ENCODE data around the gene CACHD1.
"Not testable (repeated sequence)": the region's sequence is repeated elsewhere in the genome, so short reads cannot be mapped to it uniquely, and the experiment has no call there.

The CACHD1 gene

GRCh38 chr1:64495878-64496277 lies 25.9 kb downstream of the CACHD1 start:
- FAIRE-seq (no peak), DNase-seq (ENCODE audit: low spot score) (no peak)

GRCh38 chr1:64496606-64497005 lies 26.7 kb downstream of the CACHD1 start:
- FAIRE-seq, result no peak
- no peak for DNase-seq (ENCODE audit: low spot score)

GRCh38 chr1:64497088-64497883 lies 27.4 kb downstream of the CACHD1 start:
- DNase-seq (ENCODE audit: low spot score) (no peak), FAIRE-seq (no peak)

- FAIRE-seq, result no peak
- DNase-seq (ENCODE audit: low spot score), result no peak
Measured at GRCh38 chr1:64498325-64498724, 28.4 kb downstream of the CACHD1 start.

GRCh38 chr1:64499011-64499410 lies 29.1 kb downstream of the CACHD1 start:
- FAIRE-seq (no peak), DNase-seq (ENCODE audit: low spot score) (no peak)

GRCh38 chr1:64499966-64500365 lies 30.0 kb downstream of the CACHD1 start:
- FAIRE-seq, result no peak
- no peak for DNase-seq (ENCODE audit: low spot score)

GRCh38 chr1:64502083-64502482 lies 32.2 kb downstream of the CACHD1 start:
- FAIRE-seq, result no peak
- no peak for DNase-seq (ENCODE audit: low spot score)

GRCh38 chr1:64502931-64503330 lies 33.0 kb downstream of the CACHD1 start:
- no peak for FAIRE-seq

GRCh38 chr1:64505232-64505943 lies 35.5 kb downstream of the CACHD1 start:
- DNase-seq (ENCODE audit: low spot score) (peak; percentile 81), FAIRE-seq (no peak)

More at GRCh38 chr1:64502931-64503330, 33.0 kb downstream of the CACHD1 start:
- no peak for DNase-seq (ENCODE audit: low spot score)

GRCh38 chr1:64505944-64506655 lies 36.2 kb downstream of the CACHD1 start:
- peak; percentile 54 for DNase-seq (ENCODE audit: low spot score)
- peak; percentile 62 for FAIRE-seq

GRCh38 chr1:64508629-64509028 lies 38.7 kb downstream of the CACHD1 start:
- no peak for DNase-seq (ENCODE audit: low spot score)
- no peak for FAIRE-seq

- FAIRE-seq (no peak), DNase-seq (ENCODE audit: low spot score) (no peak)
Measured at GRCh38 chr1:64511044-64511443, 41.1 kb downstream of the CACHD1 start.

- FAIRE-seq; DNase-seq (ENCODE audit: low spot score): not testable (repeated sequence)
Measured at GRCh38 chr1:64512206-64512605, 42.3 kb downstream of the CACHD1 start.

- no peak for DNase-seq (ENCODE audit: low spot score)
- FAIRE-seq, result no peak
Measured at GRCh38 chr1:64513545-64513944, 43.6 kb downstream of the CACHD1 start.

GRCh38 chr1:64514197-64514765 lies 44.4 kb downstream of the CACHD1 start:
- FAIRE-seq (no peak), DNase-seq (ENCODE audit: low spot score) (peak; percentile 14)

- DNase-seq (ENCODE audit: low spot score), result no peak
- no peak for FAIRE-seq
Measured at GRCh38 chr1:64515427-64515826, 45.5 kb downstream of the CACHD1 start.

- DNase-seq (ENCODE audit: low spot score), result no peak
Measured at GRCh38 chr1:64516301-64516700, 46.4 kb downstream of the CACHD1 start.

GRCh38 chr1:64516803-64517568 lies 47.1 kb downstream of the CACHD1 start:
- DNase-seq (ENCODE audit: low spot score), result peak; percentile 35
- no peak for FAIRE-seq

More at GRCh38 chr1:64516301-64516700, 46.4 kb downstream of the CACHD1 start:
- FAIRE-seq, result no peak

- FAIRE-seq (no peak), DNase-seq (ENCODE audit: low spot score) (no peak)
Measured at GRCh38 chr1:64517640-64518039, 47.7 kb downstream of the CACHD1 start.

- DNase-seq (ENCODE audit: low spot score) (no peak), FAIRE-seq (no peak)
Measured at GRCh38 chr1:64518692-64519481, 49.0 kb downstream of the CACHD1 start.

All from urothelium cell line (cell line).